Measurements from ENCODE around the gene FAIM2.
"Not testable (repeated sequence)": the region's sequence is repeated elsewhere in the genome, so short reads cannot be mapped to it uniquely, and the experiment has no call there.

Gene FAIM2

DNA sequence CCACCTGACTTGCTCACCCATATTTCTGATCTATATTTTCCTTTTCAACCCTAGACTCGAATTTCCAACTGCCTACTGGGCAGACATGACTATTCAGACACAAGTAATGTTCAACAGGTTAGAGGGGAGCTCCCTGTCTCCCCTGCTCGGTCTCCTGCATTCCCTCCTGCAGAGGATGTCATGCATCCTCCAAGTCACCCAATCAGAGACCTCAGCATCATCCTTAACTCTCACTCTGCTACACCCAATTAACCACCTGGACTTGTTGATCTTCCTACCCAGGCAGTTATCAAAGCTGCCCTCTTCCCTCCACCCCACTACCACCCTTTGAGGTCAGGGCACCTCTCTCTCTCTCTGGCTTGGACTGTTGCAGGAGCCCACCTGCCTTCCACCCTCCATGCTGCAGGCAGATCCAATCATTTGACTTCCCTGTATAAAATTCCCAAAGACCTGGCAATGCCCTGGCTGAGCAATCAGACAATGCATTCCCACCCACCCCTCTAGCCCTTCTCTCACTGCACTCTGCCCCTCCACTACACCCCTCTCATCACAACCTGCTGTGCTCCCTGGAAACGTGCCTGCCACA, 10.9 kb downstream of the FAIM2 start:
- no peak for DNase-seq

DNA sequence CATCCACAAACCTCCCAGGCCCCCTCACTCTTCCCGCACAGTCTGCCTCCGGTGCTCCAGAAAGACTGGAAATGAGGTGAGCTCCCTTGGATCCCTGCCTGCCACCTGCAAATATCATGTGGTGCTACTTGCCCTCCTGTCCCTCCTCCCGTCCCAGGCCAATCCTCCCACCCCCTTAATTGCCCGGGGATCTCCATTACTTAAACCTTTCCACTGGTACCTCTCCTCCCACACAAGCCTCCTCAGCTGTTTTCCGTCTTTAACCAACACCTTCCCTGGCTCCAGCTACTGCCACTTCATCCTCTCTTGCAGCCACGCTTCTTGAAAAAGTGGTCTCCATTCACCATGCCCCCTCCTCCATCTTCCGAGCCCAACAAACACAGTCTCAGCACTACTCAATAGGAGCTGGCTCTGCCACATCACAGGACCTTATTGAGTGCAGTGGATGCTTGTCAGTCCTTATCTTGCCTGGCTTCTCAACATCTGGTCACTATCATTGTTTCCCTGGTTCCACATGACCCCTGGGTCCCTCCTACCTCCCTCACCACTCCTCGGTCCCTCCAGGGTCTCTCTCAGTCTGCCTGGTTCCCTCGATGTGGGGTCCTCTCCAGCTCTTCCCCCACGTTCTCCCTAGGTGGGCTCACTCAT, 11.5 kb downstream of the FAIM2 start:
- no peak for DNase-seq

DNA sequence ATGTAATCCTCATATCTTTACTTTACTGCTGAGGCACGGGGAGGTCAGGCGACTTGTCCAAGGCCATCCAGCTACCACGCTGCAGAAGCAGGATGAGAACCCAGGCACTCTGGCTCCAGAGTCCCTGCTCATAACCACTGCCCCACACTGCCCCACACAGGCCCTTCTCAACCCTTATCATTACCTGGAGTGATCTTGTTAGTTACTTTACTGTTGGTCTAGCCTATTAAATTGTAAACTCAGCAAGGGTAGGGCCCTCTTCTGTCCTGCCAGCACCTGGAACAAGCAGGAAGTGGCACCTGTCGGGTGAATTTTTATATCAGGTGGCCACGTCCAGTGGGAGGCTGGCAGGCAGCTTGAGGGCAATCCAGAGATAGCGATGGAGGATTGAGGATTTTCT, 12.2 kb downstream of the FAIM2 start:
- DNase-seq, result no peak

DNA sequence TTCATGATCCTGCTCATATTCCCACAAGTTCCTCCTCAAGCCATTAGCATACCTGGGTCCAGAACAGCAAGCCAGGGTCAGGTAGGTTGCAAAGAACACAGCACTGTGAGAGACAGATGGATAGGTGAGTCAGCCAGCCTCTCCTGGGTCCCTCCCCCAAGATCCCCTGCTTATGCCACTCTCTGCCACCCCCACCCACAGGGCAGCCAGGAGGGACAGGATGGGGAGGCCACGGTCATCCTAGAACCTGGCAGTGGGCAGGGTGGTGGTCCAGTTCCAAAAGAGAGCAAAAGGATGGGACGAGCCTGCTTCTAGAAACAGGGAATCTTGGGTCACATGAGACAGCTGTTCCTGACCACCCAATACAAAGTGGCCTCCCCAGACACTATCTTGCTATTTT, 12.7 kb downstream of the FAIM2 start:
- no peak for DNase-seq

DNA sequence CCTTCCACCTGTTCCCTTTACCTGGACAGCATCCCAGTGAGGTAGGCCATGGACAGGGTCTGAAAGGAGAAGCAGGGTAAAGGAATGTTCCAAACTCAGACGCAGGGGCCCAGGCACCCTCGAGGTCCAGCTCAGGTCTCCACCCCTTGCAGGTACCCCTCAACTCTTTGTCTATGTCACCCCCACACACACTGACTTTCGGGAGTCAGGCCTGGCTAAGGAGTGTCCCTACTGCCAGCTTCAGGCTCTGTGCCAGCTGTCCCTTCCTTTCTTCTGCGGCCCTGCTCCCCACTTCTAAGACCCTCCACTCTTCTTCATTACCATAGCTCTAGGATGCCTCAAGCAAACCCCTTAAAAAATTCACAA, 13.6 kb downstream of the FAIM2 start:
- DNase-seq, result no peak

DNA sequence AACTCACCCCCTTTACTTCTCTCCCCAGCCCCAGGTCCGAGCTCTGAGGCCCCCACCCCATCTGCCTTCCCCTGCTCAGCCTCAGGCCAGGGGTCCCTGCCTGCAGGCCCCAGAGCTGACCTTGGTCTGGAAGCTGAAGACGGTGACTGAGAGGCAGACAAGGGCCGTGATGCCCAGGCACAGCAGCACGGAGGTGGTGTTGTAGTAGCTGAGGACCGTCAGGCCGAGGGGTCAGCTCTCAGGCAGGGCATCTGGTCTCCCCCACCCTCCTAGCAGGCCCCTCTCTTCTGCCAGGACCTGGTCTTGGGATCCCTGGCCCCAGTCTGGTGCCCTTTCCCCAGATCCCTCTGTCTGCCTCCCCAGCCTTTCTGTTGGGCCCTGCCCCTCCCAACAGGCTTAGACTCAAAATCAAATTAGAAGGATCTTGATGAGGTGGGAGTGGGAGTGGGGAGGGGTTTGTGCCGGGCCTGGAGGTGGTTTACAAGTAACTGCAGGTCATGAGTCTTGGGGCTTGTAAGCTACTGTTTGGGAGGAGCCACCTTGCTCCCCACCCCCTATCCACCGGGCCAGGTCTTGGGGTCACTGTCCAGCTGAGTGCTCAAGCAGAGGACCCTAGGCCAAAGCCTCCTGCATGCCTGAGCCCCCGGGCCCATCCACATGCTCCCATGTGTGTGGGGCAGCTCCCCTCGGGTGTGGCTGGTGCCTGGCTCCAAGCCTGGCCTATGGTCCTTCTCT, 14.2 kb downstream of the FAIM2 start:
- no peak for DNase-seq

DNA sequence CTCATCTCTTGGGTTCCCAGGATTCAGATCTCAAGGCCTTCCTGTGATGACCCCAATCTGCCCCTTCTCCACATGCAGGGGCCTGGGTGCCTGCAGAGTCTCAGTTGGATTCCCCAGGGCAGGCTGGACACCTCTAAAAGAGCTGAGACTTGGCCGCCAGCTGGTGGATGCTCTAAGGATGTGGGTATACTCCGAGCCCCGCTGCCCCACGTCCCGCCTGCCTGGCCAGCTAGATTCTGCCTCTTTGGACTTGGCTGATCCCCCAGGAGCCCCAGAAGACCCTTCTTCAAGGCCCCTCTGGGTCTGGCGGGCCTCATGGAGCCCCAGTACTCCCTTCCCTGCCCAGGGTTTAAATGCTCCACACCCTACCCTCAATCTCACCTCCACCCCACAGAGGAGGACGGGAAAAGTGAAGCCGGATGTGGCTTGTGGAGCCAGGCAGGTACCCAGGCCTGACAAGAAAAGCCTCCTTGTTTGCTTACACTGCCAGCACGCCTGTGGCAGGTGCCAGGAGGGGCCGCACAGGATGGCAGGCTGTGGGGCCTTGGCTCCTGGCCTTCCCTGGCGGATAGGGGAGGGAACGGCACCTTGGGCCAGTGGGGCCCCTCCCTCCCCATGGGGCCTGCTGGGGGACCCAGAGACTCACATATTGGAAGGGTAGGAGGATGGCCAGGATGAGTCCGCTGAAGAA, 15.1 kb downstream of the FAIM2 start:
- peak; percentile 28 for DNase-seq

DNA sequence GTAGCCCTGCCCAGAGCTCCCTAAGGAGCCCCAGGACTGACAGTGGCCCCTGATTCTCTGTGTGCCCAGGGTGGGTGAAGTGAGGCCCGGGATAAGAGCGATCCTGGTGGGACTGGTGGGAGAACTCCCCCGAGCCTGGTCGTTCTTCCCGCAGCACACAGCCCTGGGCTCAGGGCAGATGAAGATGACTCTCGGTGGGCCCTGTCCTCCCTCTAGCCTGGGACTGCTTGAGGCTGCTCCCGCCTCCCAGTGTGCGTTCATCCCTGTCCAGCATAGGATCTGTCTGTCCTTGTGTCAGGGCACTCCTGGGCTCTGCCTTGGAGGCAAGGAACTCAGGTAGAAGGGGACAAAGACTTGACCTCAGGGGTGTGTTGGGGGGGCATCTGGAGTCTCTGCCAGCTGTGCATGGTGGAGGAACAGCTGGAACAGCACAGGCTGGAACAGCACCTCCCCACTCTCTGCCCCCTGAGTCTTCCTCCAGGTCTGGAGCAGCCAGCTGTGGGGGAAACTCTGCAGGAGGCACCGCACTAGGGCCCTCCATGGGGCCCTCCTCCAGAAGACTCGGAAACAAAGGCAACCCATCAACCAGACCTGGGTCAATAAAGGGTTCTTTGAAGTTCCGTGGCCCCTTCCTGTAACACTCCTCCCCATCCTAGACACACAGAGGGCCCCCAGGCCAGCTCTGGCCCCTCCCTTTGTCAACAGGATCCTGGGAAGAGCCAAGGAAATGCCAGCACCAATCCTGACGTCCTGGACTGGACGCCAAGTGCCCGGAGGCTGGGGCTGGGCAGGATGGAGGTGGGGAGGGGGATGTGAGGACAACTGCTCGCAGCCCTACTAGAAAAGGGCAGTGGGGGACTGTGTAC, 15.9 kb downstream of the FAIM2 start:
- DNase-seq, result no peak

DNA sequence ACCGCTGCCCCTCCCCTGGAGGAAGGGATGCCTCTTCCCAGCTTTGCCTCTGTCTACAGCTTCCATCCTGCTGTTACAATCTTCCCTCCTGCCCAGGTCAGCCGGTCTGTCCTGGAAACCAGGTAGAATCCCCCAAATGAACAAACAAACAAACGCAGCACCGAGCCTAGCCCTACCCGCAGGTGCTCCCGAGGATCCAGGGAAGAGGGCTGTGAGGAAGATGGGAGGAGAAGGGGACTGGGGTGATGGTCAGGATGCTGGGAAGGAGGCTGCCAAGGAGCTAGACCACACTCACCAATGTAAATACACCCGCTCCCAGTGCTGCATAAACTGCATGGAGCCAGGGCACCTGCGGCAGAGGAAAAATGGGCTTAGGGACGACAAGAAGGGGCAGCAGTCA, 16.6 kb downstream of the FAIM2 start:
- no peak for DNase-seq

DNA sequence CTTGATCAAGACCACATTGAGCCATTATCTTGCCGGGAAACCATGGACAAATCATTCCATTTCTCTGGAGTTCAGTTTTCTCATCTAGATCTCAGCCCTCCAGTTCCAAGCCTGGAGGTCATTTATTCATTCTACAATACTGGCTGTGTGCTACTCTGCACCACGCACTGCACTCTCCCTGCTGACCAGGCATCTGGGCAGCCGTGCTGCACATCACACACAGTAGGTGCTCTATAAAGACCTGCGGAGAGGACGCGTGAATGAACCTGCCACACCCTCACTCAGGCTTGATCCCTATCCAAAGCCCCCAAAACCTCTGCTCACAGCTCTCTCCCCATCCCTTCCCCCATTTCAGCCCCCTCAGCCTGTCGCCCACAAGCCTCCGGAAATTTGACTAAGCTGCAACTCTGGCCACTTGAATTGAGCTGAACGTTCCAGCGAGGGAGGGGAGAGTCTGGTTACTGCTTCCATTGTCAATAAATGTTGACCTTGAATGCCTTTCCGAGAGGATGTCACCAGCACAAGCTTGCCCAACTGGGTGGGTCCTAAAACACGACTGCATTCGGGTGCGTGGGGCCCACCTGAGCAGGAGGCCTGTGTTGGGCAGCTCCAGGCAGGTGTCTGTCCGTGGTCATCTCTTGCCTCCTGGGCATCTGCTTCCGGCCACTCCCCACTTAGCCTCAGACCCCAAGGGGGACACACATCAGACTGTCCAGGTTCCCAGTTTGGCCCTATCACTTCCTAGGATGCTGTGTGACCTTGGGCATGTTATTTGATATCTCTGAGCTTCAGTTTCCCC, 17.8 kb downstream of the FAIM2 start:
- DNase-seq, result no peak

DNA sequence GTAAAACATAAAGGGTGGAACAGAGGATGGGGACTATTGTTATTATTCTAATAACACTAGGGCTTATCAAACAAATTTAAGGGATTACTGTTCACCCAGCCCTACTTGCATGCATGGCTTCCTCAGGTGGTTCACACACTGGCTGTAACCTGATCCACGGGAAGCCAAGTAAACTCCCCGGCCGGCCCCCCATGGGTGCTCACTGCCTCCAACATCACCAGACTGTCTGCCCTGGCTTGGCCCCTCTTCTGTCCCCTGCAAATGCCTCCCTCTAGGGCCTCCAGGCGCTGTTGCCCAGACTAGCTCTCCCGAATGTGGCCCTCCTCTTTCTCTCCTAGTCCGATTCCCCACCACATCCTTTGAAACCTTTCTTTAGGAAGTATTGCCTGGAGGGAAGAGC, 18.6 kb downstream of the FAIM2 start:
- DNase-seq, result no peak

DNA sequence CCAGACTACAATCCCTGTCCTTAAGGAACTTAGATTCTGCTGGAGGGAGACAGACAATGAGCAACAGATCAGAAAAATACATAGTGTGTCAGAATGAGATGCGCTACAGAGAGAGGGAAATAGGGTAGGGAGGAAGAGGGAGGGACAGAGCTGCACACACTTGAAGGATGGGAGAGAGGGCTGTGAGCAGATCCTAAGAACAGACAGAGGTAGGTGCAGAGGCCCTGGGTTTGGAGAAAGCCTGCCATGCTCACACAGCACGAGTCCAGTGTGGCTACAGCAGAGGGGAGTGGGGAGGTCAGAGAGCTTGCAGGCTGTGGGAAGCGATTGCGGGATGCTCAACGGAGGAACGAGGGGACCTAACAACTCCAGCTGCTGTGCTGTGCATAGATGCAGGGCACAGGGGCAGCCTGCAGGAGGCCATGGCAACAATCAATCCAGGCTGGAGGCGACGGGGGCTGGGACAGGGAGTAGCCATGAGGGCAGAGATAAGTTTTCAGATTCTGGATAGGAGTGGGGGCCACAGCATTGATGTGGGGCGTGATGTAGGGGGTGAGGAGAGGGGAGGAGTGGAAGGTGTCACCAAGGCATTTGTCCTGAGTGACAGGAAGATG, 20.7 kb downstream of the FAIM2 start:
- no peak for DNase-seq

DNA sequence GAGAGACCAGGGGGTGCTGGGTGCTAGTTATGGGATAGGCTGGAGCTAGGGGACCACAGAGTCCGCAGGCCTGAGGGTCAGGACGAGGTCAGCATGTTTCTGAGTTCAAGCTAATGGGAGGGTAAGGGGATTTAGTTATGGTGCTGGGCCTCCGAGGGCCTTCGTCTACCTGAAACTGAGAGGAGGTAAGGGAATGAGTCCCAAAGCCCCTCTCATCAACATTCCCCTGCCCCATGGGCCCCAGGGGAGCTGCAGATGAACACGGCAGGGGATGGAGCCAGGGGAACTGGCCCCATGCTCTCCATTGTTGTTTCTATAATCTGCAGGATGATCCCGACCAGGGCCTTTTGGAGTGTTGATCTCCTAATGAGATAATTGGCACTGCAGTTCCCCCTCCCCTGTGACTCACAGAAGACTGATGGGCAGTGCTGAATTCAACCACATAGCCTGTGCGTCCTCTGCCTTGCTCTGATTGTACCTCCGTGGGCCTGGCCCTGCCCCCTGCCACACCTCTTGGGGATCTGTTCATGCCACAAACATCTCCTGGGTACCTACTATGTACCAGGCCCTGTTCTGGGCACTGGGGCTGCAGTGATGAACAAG, 21.4 kb downstream of the FAIM2 start:
- DNase-seq, result no peak

DNA sequence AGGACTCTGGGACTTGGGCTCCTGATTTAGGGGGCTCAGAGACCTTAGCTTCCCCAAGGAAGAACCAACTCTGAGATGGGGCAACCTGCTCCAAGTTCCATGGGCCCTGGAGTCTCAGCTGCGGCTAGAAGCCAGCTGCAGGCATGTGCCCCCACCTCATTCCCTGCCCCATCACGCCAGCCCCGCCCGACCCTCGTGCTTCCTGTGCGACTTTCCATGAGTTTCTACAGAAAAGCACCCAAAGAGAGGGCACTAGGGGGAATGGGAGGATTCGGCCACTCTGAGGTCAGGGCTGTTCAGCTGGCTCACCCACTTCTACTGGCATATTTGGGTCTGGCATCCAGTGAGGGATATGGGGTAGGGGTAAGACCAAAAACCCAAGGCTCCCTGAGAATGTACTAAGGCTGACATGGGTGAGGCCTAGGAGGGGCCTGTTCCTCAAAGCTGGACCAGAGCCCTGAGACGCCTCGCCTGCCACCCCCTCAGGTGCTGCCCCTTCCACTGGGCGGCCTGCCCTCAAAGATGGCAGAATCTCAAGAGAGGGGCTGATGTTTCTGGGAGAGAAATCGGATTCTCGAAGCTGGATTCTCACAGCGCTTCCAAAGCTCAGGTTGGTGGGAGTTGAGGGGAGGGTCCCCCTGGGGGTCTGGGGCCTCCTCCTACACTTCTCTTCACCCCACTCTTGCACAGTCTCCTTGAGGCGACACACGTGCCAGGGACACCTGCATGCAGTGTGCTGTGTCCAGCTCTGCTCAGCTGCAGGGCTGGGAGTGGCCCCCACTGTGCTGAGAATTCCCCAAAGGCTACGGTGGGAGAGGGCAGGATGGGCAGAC, 22.1 kb downstream of the FAIM2 start:
- no peak for DNase-seq

DNA sequence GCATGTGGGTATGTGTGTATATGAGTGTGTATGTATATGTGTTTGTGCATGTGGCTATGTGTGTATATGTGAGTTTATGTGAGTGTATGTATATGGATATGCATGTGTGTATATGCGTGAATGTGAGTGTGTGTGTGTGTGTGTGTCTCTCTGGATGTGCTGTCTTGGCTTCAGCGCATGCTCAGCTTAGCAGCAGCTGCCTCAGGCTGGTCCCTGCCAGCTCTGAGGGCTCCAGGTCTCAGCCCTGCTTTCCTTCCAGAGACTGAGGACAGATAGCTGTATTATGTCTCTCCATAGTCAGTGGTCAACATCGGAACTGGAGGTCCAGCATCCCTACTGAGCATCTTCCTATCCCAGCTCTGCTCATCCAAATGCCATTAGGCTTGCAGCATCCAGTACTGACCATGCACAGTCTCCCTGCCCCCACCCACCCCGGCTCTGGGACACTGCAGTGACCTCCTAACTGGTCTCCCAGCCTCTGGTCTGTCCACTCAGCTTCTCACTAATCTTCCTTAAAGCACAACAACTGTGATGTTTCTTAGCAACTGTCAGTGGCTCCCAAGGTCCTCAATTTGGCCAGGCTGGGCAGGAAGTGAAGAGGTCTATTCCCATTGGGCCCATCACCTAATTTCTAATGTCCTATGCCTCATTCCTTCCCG, 22.8 kb downstream of the FAIM2 start:
- no peak for DNase-seq

DNA sequence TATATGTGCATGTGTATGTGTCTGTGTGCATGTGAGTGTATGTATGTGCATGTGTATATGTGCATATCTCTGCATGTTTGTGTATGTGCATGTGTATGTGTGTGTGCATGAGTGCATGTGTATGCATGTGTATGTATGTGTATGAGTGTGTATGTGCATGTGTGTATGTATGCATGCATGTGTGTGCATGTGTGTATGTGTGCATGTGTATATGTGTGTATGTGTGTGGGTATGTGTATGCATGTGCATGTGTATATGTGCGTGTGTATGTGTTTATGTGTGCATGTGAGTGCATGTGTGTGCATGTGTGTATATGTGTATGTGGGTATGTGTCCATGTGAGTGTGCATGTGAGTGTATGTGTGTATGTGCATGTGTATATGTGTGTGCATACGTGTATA, 24.6 kb downstream of the FAIM2 start:
- not testable (repeated sequence) for DNase-seq

DNA sequence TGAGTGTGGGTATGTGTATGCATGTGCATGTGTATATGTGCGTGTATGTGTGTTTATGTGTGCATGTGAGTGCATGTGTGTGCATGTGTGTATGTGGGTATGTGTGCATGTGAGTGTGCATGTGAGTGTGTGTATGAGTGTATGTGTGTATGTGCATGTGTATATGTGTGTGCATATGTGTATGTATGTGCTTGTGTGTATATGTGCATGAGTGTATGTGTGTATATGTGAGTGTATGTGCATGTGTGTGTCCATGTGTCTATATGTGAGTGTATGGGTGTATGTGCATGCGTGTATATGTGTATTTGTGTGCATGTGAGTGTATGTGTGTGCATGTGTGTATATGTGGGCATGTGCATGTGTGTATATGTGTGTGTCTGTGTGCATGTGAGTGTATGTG, 25.7 kb downstream of the FAIM2 start:
- DNase-seq, result no peak

DNA sequence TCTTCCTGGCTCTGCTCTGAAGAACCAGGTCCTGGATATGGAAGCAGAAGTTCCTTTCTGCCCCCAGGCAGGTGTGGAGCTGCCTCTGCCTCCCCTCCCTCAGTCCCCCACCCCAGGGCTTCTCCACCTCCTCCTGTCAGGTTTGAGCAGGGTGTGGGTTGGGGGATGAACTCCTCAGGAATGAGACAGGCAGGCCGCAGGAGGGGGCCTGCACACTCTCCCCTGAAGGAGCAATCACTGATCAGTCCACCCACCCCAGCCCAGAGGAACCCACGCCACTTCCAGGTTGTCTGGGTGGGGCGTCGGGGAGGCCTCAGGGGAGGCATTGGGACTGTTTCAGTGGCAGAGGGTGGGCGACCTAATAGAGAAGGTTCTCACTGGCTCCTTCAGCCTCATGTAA, 26.6 kb downstream of the FAIM2 start:
- no peak for DNase-seq

DNA sequence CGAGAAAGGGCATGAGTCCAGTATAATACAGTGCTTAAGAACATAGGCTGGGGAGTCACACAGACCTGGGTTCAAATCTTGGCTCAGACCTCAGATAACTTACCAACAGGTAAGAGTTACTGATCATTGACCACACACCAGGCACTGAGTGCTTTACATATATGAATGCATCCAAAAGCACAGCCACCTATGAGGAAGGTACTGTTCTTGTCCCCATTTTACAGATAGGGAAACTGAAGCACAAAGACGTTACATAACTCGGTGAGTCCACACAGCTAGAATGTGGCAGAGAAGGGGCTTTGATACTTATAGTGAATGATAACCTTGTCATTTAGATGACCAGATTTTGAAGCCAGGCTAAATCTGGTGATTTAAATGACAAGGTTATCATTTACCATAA, 27.6 kb downstream of the FAIM2 start:
- no peak for DNase-seq

Data from NCI-H1092 treated with DMSO at 0.1 percent for 48 hours (cell line).